ENCODE results near the gene ARHGAP10. TPM values are rescaled to one million over a fixed set of nuclear protein-coding genes. Genes with fewer than 3 reads are reported as not detected.

Gene ARHGAP10
- total RNA-seq, 2 donors from 2014 or later, result 23.9 to 28.7 TPM

DNA sequence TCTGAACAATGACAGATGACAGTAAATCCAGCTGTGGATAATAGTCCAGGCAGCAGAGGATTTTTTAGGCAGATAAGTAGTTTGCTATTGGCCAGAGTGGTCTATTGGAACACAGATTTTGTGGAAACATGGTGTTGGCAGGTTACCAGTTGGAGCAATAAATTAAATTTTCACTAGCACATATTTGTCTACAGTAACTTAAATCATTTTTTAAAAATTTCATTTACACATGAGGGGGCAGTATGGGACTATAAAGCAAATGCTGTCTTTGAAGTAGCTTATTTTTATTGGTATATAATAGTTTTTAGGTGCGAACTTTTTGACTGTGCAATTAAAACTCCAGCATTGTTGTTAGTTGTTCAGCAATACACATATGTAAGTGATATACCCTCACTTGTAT is 289.8 kb downstream of the ARHGAP10 start:
- intact Hi-C loops (cut with DNase I), result no loop called here
- no peaks in the 10 kb centered on the region for H3K9me3 ChIP-seq
- no peaks in the 10 kb centered on the region for H3K27me3 ChIP-seq
- ATAC-seq (no peak), DNase-seq (no peak)
- H3K27ac ChIP-seq, result no peak overlapping the region
- no peak overlapping the region for H3K4me3 ChIP-seq
- H3K4me1 ChIP-seq, result peaks cover 16% of the 10 kb centered on the region
- TF ChIP-seq, protein P1, sequence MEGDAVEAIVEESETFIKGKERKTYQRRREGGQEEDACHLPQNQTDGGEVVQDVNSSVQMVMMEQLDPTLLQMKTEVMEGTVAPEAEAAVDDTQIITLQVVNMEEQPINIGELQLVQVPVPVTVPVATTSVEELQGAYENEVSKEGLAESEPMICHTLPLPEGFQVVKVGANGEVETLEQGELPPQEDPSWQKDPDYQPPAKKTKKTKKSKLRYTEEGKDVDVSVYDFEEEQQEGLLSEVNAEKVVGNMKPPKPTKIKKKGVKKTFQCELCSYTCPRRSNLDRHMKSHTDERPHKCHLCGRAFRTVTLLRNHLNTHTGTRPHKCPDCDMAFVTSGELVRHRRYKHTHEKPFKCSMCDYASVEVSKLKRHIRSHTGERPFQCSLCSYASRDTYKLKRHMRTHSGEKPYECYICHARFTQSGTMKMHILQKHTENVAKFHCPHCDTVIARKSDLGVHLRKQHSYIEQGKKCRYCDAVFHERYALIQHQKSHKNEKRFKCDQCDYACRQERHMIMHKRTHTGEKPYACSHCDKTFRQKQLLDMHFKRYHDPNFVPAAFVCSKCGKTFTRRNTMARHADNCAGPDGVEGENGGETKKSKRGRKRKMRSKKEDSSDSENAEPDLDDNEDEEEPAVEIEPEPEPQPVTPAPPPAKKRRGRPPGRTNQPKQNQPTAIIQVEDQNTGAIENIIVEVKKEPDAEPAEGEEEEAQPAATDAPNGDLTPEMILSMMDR (IDR thresholded peaks at IDR 0.05), result peak in 1 of 7 experiments; percentile 15
- no peak for TF ChIP-seq POLR2A (IDR thresholded peaks at IDR 0.05)
- 82 to 92% methylated on average over 1 of the region's 1 CpG for WGBS, 2 donors
- H3K36me3 ChIP-seq (replicated peaks in 1 of 2; ENCODE audit: insufficient read depth in 1 of 2, low read depth in 2 of 2), result no peaks in the 10 kb centered on the region

DNA sequence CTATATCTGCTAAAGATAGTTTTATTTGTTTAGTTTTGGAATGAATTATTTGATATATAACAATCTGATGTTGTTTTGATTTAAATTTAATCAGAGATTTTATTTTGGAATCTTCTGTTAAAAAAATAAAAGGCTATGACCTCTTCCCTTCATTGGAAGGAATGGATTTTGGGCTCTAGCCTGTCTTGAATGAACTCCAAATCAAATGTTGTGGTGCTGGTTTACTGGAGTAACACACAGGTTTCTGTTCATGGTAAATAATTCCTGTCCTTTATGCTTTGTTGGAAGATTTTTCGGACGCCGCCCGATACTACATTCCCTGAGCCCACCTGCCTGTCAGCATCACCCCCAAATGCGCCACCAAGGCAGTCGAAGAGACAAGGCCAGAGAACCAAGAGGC is 291.1 kb downstream of the ARHGAP10 start:
- no peaks in the 10 kb centered on the region for H3K36me3 ChIP-seq (replicated peaks in 1 of 2; ENCODE audit: insufficient read depth in 1 of 2, low read depth in 2 of 2)
- DNase-seq, result no peak
- ATAC-seq, result no peak
- WGBS, 2 donors, result 95% methylated on average over 6 of the region's 6 CpGs
- intact Hi-C loops (cut with DNase I), result no loop called here
- H3K4me1 ChIP-seq, result peaks cover 12% of the 10 kb centered on the region
- H3K4me3 ChIP-seq, result no peak overlapping the region
- H3K27ac ChIP-seq, result no peak overlapping the region
- TF ChIP-seq POLR2A (IDR thresholded peaks at IDR 0.05), result no peak
- TF ChIP-seq, protein P1 (IDR thresholded peaks at IDR 0.05), result no peak
- no peaks in the 10 kb centered on the region for H3K27me3 ChIP-seq
- no peaks in the 10 kb centered on the region for H3K9me3 ChIP-seq

DNA sequence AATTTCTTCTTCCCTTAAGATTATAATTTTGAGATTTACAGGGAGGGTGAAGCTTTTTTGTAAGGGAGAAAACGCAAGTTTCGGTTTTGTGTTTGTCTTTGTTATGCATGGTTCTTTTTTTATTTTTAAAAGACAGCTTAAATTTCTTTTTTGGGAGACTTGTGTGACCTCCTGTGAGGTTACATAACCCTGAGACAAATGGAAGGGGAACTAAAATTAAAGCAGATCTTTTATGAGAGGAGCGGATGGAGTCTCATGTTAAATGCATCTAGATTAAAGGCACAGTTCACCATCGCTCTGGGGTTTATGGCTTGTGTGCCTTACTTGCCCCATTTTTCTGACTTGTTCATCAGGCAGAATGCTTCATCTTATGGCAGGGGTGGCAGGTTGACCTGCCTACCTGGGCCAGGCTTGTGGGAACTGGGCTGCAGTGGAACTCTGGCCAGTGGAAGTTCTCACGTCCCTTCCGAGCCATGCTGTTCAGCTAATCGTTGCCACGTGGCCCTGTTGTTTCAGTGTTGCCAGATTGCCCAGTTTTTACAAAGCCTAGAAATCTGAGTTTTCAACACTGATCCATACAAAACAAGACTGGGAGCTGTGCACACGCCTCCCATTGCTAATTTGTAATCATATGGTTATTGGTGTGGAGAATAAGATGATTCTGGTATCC is 291.8 kb downstream of the ARHGAP10 start:
- Histone ChIP-seq H3K4me1 (peaks cover 5% of the 10 kb centered on the region), H3K27ac (no peak overlapping the region), H3K9me3 (no peaks in the 10 kb centered on the region), H3K4me3 (no peak overlapping the region), H3K36me3 (replicated peaks in 1 of 2; ENCODE audit: insufficient read depth in 1 of 2, low read depth in 2 of 2) (no peaks in the 10 kb centered on the region), H3K27me3 (no peaks in the 10 kb centered on the region)
- TF ChIP-seq, protein P1 (IDR thresholded peaks at IDR 0.05), result no peak
- TF ChIP-seq POLR2A (IDR thresholded peaks at IDR 0.05), result no peak
- intact Hi-C loops (cut with DNase I), result no loop called here
- DNase-seq, result no peak
- ATAC-seq, result no peak
- WGBS, 2 donors, result 92% methylated on average over 9 of the region's 9 CpGs

DNA sequence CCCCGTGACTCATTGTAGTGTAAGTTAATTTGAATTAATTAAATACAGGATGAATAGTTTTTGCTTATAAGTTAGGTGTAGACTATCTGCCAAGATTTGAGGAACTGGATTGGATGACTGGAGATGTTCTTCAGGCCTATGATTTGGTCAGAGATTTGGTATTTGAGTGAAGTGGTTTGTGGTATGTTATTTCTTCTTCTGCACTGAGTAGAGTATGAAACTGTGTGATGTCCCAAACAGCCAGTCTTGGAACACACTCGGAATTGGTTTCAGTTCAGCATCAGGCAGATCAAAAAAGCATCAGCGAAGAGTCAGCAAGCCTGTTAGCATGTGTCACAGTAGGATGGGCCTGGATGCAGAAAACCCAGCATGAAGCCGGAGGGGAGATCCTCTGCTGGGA is 294.1 kb downstream of the ARHGAP10 start:
- intact Hi-C loops (cut with DNase I), result no loop called here
- no peaks in the 10 kb centered on the region for H3K27me3 ChIP-seq
- DNase-seq, result peak in 1 of 4 donors; percentile 8
- H3K27ac ChIP-seq, result no peak overlapping the region
- WGBS, 2 donors, result 90 to 93% methylated on average over 4 of the region's 4 CpGs
- ATAC-seq, result no peak
- no peaks in the 10 kb centered on the region for H3K36me3 ChIP-seq (replicated peaks in 1 of 2; ENCODE audit: insufficient read depth in 1 of 2, low read depth in 2 of 2)
- H3K4me1 ChIP-seq, result no peaks in the 10 kb centered on the region
- no peak overlapping the region for H3K4me3 ChIP-seq
- no peaks in the 10 kb centered on the region for H3K9me3 ChIP-seq
- no peak for TF ChIP-seq POLR2A (IDR thresholded peaks at IDR 0.05)
- TF ChIP-seq, protein P1 (IDR thresholded peaks at IDR 0.05), result no peak

DNA sequence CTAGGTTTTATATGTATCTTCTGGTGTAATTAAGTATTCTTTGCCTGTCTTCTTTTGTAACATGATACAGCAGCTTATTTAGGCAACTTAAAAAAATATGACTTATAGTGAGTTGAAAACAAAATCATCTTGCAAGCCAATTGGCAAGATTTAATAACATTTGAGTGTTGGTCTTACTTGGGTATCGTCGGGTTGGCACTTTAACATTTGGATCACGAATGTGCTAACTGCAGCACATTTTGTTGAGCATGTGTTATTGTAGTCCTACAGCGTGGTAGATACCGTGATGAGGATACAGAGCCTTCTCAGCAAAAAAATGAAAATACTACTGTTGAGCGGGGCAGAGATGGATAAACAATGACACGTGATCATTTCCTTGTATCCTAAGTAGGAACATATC is 295.3 kb downstream of the ARHGAP10 start:
- no peak for DNase-seq
- no peak for ATAC-seq
- intact Hi-C loops (cut with DNase I), result no loop called here
- Histone ChIP-seq H3K27ac (no peak overlapping the region), H3K4me1 (no peaks in the 10 kb centered on the region), H3K4me3 (no peak overlapping the region), H3K36me3 (replicated peaks in 1 of 2; ENCODE audit: insufficient read depth in 1 of 2, low read depth in 2 of 2) (no peaks in the 10 kb centered on the region), H3K27me3 (no peaks in the 10 kb centered on the region), H3K9me3 (no peaks in the 10 kb centered on the region)
- no peak for TF ChIP-seq POLR2A (IDR thresholded peaks at IDR 0.05)
- TF ChIP-seq, protein P1 (IDR thresholded peaks at IDR 0.05), result no peak
- 90 to 91% methylated on average over 7 of the region's 7 CpGs for WGBS, 2 donors
